Stimulated activated CD8-positive, alpha-beta memory T cell treated with anti-CD3 and anti-CD28 coated beads, Interleukin-4, amount 100 ng/mL, for 48 hours (primary cell): ENCODE results near the gene HSPA4L.

Experiments used
- DNase-seq: peaks from one replicate; pipeline ENCODE4 v3.0.0-alpha.2; 2020

Gene HSPA4L

GRCh38 chr4:127783955-127784770 lies 2.0 kb downstream of the HSPA4L start:
- no peak for DNase-seq

GRCh38 chr4:127788517-127788916 lies 6.4 kb downstream of the HSPA4L start:
- no peak for DNase-seq

DNA sequence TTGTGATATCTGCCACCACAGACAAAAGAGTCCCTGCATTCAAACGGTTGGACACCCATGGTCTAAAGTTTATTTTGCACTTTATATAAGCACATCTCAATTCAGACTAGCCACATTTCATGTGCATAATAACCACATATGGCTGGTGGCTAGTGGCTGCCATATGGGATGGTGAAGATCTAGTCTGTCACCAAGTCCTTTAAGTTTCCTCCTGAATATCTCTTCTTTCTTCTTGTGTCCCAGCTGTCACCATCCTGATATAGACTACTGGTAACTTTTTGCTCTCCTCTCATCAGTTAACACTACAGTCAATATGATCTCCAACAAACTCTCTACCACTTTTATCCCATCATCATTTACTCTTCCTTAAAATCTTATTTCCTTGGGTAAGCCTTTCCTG lies 9.3 kb downstream of the HSPA4L start:
- DNase-seq, result no peak

- DNase-seq, result no peak
Observed at GRCh38 chr4:127793528-127793927, 11.4 kb downstream of the HSPA4L start.

DNA sequence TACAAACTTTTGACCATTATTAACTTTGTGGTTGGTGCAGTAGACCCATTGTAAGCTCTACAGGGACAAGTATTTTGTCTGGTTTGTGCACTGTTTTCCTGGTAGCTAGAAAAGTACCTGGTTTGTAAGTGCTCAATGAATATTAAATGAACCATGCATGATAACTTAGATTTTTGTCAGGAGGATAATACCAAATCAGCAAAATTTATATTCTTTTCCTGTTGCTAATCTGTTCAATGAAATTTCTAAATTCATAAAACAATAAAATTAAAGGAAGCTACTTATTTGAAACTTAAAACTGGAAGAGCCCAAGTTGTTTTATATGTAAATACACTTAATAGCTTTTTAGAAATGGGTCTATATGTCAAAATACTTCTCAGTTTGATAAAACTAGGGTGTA lies 17.6 kb downstream of the HSPA4L start:
- no peak for DNase-seq

- no peak for DNase-seq
Observed at GRCh38 chr4:127809173-127809800, 27.2 kb downstream of the HSPA4L start.

- no peak for DNase-seq
Observed at GRCh38 chr4:127810551-127810950, 28.4 kb downstream of the HSPA4L start.

DNA sequence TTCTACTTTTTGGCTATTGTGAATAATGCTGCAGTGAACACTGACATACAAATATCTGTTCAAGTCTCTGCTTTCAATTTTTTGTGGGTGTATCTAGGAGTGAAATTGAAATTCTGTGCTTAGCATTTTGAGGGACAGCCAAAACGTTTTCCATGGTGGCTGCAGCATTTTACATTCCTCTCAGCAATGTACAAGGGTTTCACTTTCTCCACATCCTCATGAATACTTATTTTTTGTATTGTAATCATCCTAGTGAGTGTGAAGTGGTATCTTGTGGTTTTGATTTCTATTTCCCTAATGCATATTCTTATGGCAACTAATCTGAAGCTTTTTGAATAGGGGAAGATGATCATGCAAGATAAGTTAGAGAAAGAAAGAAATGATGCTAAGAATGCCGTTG lies 40.3 kb downstream of the HSPA4L start:
- no peak for DNase-seq

DNA sequence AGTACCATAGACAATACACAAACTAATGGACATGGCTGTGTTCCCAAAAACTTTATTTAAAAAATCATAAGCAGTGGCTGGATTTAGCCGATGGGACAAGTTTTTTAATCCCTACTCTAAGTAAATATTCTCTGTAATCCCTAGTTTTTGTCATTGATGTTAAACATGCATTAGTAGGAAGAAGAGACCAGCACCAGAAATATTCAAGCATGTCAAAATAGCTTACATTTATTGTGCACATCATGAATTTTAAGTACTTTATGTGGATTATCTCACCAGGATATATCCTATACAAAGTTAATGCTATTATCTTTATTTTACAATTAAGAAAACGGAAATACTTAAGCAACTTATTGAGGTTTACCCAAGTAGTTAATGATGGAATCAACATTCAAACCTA lies 46.0 kb downstream of the HSPA4L start:
- DNase-seq, result no peak

GRCh38 chr4:127829014-127829413 lies 46.9 kb downstream of the HSPA4L start:
- no peak for DNase-seq

DNA sequence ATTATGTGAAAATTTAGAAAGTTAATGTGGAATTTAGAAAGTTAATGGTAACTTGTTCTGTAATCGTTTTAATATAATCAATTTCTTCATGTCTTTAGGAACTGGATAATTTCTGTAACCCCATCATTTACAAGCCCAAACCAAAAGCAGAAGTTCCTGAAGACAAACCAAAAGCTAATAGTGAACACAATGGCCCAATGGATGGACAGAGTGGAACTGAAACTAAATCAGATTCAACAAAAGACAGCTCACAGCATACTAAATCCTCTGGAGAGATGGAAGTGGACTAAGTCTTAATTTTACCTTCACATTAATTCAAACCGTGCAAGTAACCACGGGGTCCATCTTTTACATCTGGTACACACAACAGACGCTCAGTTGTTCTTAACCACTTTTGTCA lies 50.5 kb downstream of the HSPA4L start:
- no peak for DNase-seq

GRCh38 chr4:127843704-127844600 lies 61.8 kb downstream of the HSPA4L start:
- no peak for DNase-seq

- no peak for DNase-seq
Observed at GRCh38 chr4:127844601-127845116, 62.5 kb downstream of the HSPA4L start.

GRCh38 chr4:127846061-127846460 lies 63.9 kb downstream of the HSPA4L start:
- no peak for DNase-seq

GRCh38 chr4:127846765-127847164 lies 64.6 kb downstream of the HSPA4L start:
- no peak for DNase-seq

GRCh38 chr4:127849505-127850234 lies 67.5 kb downstream of the HSPA4L start:
- no peak for DNase-seq

GRCh38 chr4:127852661-127853060 lies 70.5 kb downstream of the HSPA4L start:
- DNase-seq, result no peak

DNA sequence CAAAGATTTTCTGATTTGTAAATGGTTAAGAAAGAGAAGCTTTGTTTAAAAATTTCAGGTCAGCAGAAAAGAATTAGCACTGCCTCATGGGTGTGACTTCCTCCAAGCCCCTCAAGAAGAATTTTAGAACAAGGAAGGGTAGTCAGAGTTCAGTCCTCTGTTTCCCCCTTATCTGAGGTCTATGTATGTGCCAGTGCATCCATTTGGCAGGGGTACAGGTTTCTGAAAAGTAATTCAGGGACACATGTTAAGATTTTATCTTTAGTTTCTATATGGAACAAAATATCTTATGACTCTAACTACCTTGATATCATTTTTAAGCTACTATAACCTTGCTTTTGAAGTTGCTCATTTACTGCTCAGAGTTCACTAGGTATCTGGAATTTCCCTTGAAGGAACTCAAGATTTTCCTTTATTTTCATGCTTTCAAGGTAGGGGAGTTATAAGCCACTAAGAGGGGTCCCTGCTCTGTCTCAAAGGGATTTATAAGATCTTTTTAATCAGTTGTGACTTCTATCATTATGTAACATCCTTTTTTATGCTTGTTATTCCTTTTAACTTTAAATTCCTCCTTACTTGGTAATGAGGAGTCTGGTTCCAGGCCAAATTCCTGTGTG lies 74.2 kb downstream of the HSPA4L start:
- no peak for DNase-seq

DNA sequence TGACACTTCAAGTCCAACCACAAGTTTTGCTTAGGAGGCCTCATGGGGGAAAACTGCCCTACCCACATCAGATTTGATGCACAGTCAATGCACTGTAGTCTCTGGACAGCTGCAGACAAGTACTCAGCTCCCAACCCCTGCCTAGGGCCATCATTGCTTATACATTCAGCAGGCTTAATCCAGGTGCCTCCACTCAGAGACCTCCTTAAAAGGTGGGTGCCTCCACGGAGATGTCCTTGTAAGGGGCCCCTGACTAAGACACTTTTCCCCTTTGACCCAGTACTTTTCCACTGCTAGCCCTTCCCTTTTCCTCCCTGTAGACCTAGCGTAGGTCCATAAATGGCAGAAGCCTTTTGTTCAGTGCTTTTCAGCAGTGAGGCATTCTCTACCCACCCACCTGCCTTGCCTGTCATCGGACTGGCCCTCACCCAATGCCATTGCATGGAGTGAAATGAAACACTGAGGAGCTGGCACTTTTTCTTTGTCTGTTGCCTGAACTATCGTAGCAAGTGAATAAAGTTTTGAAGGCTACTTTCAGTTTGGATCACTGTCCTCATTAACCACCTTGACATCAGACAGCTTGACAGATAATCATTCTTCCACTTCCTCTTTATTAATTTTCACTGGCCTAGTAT lies 74.8 kb downstream of the HSPA4L start:
- no peak for DNase-seq

DNA sequence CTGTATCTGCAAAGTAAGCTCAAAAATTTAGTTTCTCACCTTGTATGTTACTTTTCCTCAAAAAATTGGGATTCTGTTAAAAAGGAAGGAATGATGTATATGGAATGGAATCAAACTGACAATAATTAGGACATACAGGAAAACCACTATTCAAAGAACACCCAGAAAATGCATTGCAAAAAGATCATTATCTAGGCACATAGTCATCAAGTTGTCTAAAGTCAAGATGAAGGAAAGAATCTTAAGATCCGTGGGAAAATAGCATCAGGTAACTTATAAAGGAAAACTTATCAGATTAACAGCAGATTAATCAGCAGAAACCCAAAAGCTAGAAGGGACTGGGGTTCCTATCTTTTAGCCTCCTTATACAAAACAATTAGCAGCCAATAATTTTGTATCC lies 75.5 kb downstream of the HSPA4L start:
- no peak for DNase-seq

GRCh38 chr4:127868196-127868595 lies 86.1 kb downstream of the HSPA4L start:
- no peak for DNase-seq

- no peak for DNase-seq
Observed at GRCh38 chr4:127870281-127870680, 88.2 kb downstream of the HSPA4L start.
